ENCODE measurements around the gene GDF7. TPM values are rescaled to one million over a fixed set of nuclear protein-coding genes. Genes with fewer than 3 reads are reported as not detected.

The GDF7 gene
- not detected in 2 replicates for total RNA-seq (2013; cell fraction: nucleolus; rRNA removed)
- total RNA-seq (2014; rRNA removed) (0.05 and 0.11 TPM in 2 replicates), total RNA-seq (2014; rRNA removed; fragmentation: Illumina TruSeq; extraction: Trizol) (0.04 and 0.05 TPM in 2 replicates), total RNA-seq (2021) (0.05 and 0.08 TPM in 2 replicates), polyA plus RNA-seq (2011; rRNA removed) (not detected in 2 replicates), polyA plus RNA-seq (2014; fragmentation: Illumina TruSeq; extraction: Trizol) (0.04 and 0.05 TPM in 2 replicates), polyA plus RNA-seq (2014; fragmentation: Nextera tagmentation; extraction: Ambion mirVana) (under 1 TPM; 0.02 TPM), polyA plus RNA-seq (2014; rRNA removed) (0.04 and 0.06 TPM in 2 replicates), polyA plus RNA-seq (2016; fragmentation: Nextera tagmentation; extraction: Ambion mirVana) (under 1 TPM; 0.04 to 0.08 TPM), polyA minus RNA-seq (2011; rRNA and poly(A)+ RNA removed) (under 0.01 TPM in 1 of 2 replicates, not detected in the other), Bru-seq, nascent RNA (percentile 7 among the genes with signal in this experiment), BruChase-seq, experiment 1, labeled RNA remaining after a 6-hour chase (percentile 7 among the genes with signal in this experiment), BruChase-seq, experiment 2, labeled RNA remaining after a 2-hour chase (percentile 13 among the genes with signal in this experiment)
- 0.16 TPM for polyA plus RNA-seq (2011; ENCODE audit: low read depth)
- polyA plus RNA-seq (2011; cell fraction: cytosol; rRNA removed), result 0.01 and 0.02 TPM in 2 replicates
- 0.03 TPM in 2 replicates for polyA plus RNA-seq (2011; cell fraction: nucleus; rRNA removed)
- polyA plus RNA-seq (2012), result 0.13 and 0.16 TPM in 2 replicates
- not detected in 2 replicates for polyA minus RNA-seq (2011; cell fraction: cytosol; rRNA and poly(A)+ RNA removed)
- not detected in 2 replicates for polyA minus RNA-seq (2011; cell fraction: nucleus; rRNA and poly(A)+ RNA removed)
- long read RNA-seq, experiment 1, result 0 reads
- long read RNA-seq, experiment 2, partial matches to known transcripts, result 0 of 1 reads
- long read RNA-seq, experiment 2, other reads (novel, unspliced or antisense), result 1 of 1 reads

DNA sequence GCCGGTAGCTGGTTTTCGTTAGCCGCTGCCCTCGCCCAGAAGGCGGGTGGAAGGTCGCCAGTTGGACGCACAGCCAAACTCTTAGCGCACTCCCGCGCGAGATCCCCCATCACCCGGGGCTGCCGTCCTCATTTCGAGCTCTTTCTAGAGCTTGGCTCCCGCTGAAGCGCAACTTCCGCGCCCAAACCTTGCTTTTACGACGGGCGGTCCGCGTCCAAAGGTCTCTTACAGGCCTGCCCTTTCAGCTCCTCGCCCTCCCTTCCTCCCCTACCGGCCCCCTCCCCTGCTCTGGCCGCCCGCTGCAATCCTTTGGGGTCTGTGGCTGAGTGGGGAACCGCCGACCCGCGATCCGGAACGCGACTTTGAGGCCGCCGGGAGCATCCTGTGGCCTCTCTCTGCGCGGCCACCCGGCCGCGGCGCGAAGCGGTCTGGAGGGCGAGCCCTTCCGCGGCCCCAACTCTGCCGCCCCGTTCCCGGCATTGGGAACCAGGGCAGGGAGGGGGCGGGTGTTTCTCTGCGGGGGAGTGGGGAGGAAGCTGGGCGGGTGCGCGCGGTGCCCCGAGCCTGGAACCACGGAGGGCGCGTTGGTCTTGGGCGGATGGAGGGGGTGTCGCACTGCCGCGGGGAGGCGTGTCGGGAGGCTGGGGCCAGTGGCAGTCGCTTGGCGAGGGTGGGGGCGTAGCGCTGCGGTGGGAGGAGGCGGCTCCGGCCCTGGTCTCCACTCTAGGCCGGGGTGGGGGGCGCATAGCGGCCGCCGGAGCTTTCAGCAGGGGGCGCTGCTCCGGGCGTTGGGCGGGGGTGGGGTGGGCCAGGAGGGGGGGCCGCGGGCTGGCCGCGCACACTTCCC lies at the start of gene GDF7:
Gene GDF7 (plus strand): TSS at position 841 of the 847 bp plus-strand sequence. CDS start 96 bp downstream, outside the sequence.
- ChIA-PET RAD21 (ENCODE audit: unreplicated experiment) (interaction anchor here (1.0 to 1.2 kb wide), 2 partner anchors 9 to 297 kb away, joined by 3 to 4 read pairs; no protein-coding TSS in a partner anchor), POLR2A (no interaction called here), SMC1A (ENCODE audit: uncharacterized antibody, unreplicated experiment) (no interaction called here), CTCF (interaction anchor here (1.1 to 1.2 kb wide), 3 partner anchors 9 to 296 kb away, joined by 3 to 7 read pairs (median 5); no protein-coding TSS in a partner anchor)
- Histone ChIP-seq H3K4me1 (ENCODE audit: control insufficient read depth, insufficient read depth, low read length) (peaks cover 13% of the 10 kb centered on the region; the same call in 1 of the 2 replicates), H3K9me3 (replicated peaks; ENCODE audit: control insufficient read depth, insufficient read depth, low read length) (no peaks in the 10 kb centered on the region; the same call in 2 of the 3 replicates), H3K27me3 (replicated peaks in 1 of 2; ENCODE audit: control insufficient read depth in 2 of 2, insufficient read depth in 2 of 2, low read length in 1 of 2) (peaks cover 19 to 33% of the 10 kb centered on the region in 2 experiments), H3K36me3 (ENCODE audit: control insufficient read depth in 2 of 2, insufficient read depth in 2 of 2, low read length in 1 of 2) (no peaks in the 10 kb centered on the region), H3K4me3 (peak within 1 kb of the TSS; percentile 73), H4K20me1 (ENCODE audit: control insufficient read depth, insufficient read depth) (0 out of 2 replicates have a peak, but pooled peaks cover 2% of the 10 kb centered on the region), H3K9ac (ENCODE audit: control insufficient read depth, insufficient read depth, low read length) (no peak within 1 kb of the TSS), H3K4me2 (ENCODE audit: control insufficient read depth, insufficient read depth) (peak within 1 kb of the TSS; percentile 97), H3K79me2 (ENCODE audit: control insufficient read depth, insufficient read depth, low read length) (no peaks in the 10 kb centered on the region), H2AFZ (ENCODE audit: control insufficient read depth, low read depth, low read length) (peak within 1 kb of the TSS; percentile 61), H3K27ac (ENCODE audit: control insufficient read depth, insufficient read depth) (no peak within 1 kb of the TSS)
- no peak for DNase-seq (ENCODE audit: low read depth, low spot score)
- under 1% methylated on average over 37 of the region's 86 CpGs for WGBS (ENCODE audit: insufficient coverage, insufficient replicate concordance, low lambda C conversion rate, missing lambda C conversion rate)
- BruUV-seq (replicated peaks), result no TSS peak
- ATAC-seq, result peak; percentile 33
- TF ChIP-seq SUZ12 (IDR thresholded peaks at IDR 0.05; ENCODE audit: unreplicated experiment), result peak; percentile 99
- TF ChIP-seq, protein P1, sequence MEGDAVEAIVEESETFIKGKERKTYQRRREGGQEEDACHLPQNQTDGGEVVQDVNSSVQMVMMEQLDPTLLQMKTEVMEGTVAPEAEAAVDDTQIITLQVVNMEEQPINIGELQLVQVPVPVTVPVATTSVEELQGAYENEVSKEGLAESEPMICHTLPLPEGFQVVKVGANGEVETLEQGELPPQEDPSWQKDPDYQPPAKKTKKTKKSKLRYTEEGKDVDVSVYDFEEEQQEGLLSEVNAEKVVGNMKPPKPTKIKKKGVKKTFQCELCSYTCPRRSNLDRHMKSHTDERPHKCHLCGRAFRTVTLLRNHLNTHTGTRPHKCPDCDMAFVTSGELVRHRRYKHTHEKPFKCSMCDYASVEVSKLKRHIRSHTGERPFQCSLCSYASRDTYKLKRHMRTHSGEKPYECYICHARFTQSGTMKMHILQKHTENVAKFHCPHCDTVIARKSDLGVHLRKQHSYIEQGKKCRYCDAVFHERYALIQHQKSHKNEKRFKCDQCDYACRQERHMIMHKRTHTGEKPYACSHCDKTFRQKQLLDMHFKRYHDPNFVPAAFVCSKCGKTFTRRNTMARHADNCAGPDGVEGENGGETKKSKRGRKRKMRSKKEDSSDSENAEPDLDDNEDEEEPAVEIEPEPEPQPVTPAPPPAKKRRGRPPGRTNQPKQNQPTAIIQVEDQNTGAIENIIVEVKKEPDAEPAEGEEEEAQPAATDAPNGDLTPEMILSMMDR (IDR thresholded peaks at IDR 0.05 in 2 of 3, conservative IDR thresholded peaks at IDR 0.05 in 1 of 3; ENCODE audit: control insufficient read depth in 2 of 3, extremely low read depth in 1 of 3, insufficient read depth in 1 of 3, low read depth in 3 of 3, low read length in 3 of 3), result peak in 2 of 3 experiments; percentile 2 to 21; a peak in 1 of 6 replicates
- TF ChIP-seq EZH2 (IDR thresholded peaks at IDR 0.05; ENCODE audit: borderline replicate concordance, control insufficient read depth, low read depth, low read length), result 0 out of 2 replicates have a peak, but pooled peaks have one; percentile 72
- no peak for TF ChIP-seq EP300 (IDR thresholded peaks at IDR 0.05; ENCODE audit: borderline replicate concordance in 1 of 2, control insufficient read depth in 1 of 2, low read depth in 2 of 2, low read length in 2 of 2)
- TF ChIP-seq EGR1 (IDR thresholded peaks at IDR 0.05; ENCODE audit: borderline replicate concordance in 1 of 2, low read depth in 2 of 2, low read length in 2 of 2), result 0 out of 3 replicates have a peak, but pooled peaks of 1 of the 2 experiments have one; percentile 16
- in situ Hi-C loops (cut with MboI) (loop anchor here (25.0 kb wide), 1 partner anchor 446 kb away; the partner anchor contains the start of gene TDRD15), intact Hi-C loops (cut with micrococcal nuclease; ENCODE audit: unreplicated experiment) (no loop called here)
- FAIRE-seq, result no peak
